ENCODE results near the gene GABPB2. TPM values are rescaled to one million over a fixed set of nuclear protein-coding genes. Genes with fewer than 3 reads are reported as not detected.
A peak's percentile ranks its signal among the peaks of the same experiment; 100 is the strongest.

Gene GABPB2
- total RNA-seq, 1 experiment from 2014 or later: 8.1 TPM

- BruUV-seq (replicated peaks): TSS peak; percentile 84
- POLR2A ChIA-PET: no interaction called here
- TF ChIP-seq TCF7L2 (IDR thresholded peaks at IDR 0.05; ENCODE audit: low read depth, low read length) (peak; percentile 13), REST (IDR thresholded peaks at IDR 0.05; ENCODE audit: insufficient read depth in 1 of 2, low read depth in 2 of 2, low read length in 1 of 2) (0 out of 4 replicates have a peak, but pooled peaks of 1 of the 2 experiments have one; percentile 4), CTCF (IDR thresholded peaks at IDR 0.05) (peak; percentile 81), POLR2AphosphoS5 (IDR thresholded peaks at IDR 0.05; ENCODE audit: low read depth, low read length) (no peak; the same call in 1 of the 2 replicates), SIN3A (IDR thresholded peaks at IDR 0.05; ENCODE audit: borderline replicate concordance, insufficient read depth, low read depth, low read length) (0 out of 2 replicates have a peak, but pooled peaks have one; percentile 55)
- H3K4me1 ChIP-seq (ENCODE audit: control insufficient read depth, insufficient read depth, low read length): peaks cover 3% of the 10 kb centered on the region; the same call in 1 of the 2 replicates
- DNase-seq (ENCODE audit: low read depth, low spot score) (no peak), ATAC-seq (peak; percentile 82)
- intact Hi-C loops (cut with micrococcal nuclease; ENCODE audit: unreplicated experiment): no loop called here
- CTCF ChIA-PET: interaction anchor here (0.5 to 1.5 kb wide), 5 partner anchors 13 to 104 kb away, joined by 3 to 5 read pairs (median 5); partner anchors contain the start of gene MLLT11
- peak overlapping the region; percentile 86 for H3K27ac ChIP-seq (ENCODE audit: low read length)
- H3K4me3 ChIP-seq (ENCODE audit: low read depth in 2 of 2, low read length in 2 of 2): peak overlapping the region; percentile 66 to 88
- H3K36me3 ChIP-seq (ENCODE audit: control insufficient read depth, insufficient read depth, low read length): peaks cover 9% of the 10 kb centered on the region
- in situ Hi-C loops (cut with HindIII; ENCODE audit: low pct_unique_long_range_greater_than_20kb, low sequenced_read_pairs): no loop called here
- no peaks in the 10 kb centered on the region for H3K27me3 ChIP-seq (ENCODE audit: control insufficient read depth, insufficient read depth, low read length)
- H3K9me3 ChIP-seq (ENCODE audit: control insufficient read depth, insufficient read depth, low read depth, low read length): no peaks in the 10 kb centered on the region
These were observed 22.5 kb upstream of the GABPB2 start for GRCh38 chr1:151047925-151048644.

DNA sequence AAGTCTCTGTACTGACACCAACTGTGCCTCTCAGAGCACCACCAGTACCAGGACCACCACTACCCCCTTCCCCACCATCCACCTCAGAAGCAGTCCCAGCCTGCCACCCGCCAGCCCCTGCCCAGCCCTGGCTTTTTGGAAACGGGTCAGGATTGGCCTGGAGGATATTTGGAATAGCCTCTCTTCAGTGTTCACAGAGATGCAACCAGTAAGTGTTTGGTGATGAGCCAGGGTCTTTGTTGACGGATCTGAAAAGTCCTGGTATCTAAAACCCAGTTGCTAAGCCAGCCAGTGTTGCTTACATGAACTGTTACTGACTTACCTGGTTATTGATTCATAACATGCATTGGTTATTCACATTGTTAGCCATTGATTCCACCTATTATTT, 21.9 kb upstream of the GABPB2 start:
- H3K27me3 ChIP-seq (ENCODE audit: control insufficient read depth, insufficient read depth, low read length): no peaks in the 10 kb centered on the region
- H3K4me1 ChIP-seq (ENCODE audit: control insufficient read depth, insufficient read depth, low read length): peaks cover 3% of the 10 kb centered on the region; the same call in 1 of the 2 replicates
- no peak; the same call in 1 of the 2 replicates for TF ChIP-seq POLR2AphosphoS5 (IDR thresholded peaks at IDR 0.05; ENCODE audit: low read depth, low read length)
- peak; percentile 51 for TF ChIP-seq CTCF (IDR thresholded peaks at IDR 0.05)
- no TSS peak for BruUV-seq (replicated peaks)
- POLR2A ChIA-PET: no interaction called here
- intact Hi-C loops (cut with micrococcal nuclease; ENCODE audit: unreplicated experiment): no loop called here
- peak overlapping the region; percentile 86 for H3K27ac ChIP-seq (ENCODE audit: low read length)
- no peak for DNase-seq (ENCODE audit: low read depth, low spot score)
- peak overlapping the region; percentile 66 to 88 for H3K4me3 ChIP-seq (ENCODE audit: low read depth in 2 of 2, low read length in 2 of 2)
- in situ Hi-C loops (cut with HindIII; ENCODE audit: low pct_unique_long_range_greater_than_20kb, low sequenced_read_pairs): no loop called here
- CTCF ChIA-PET: interaction anchor here (0.9 kb wide), 1 partner anchor 12 kb away, joined by 4 read pairs; the partner anchor contains the start of gene MLLT11
- no peaks in the 10 kb centered on the region for H3K9me3 ChIP-seq (ENCODE audit: control insufficient read depth, insufficient read depth, low read depth, low read length)
- H3K36me3 ChIP-seq (ENCODE audit: control insufficient read depth, insufficient read depth, low read length): peaks cover 9% of the 10 kb centered on the region
- no peak for ATAC-seq

All from Panc1 (cell line).